Measurements from ENCODE around the gene GREB1. TPM values are rescaled to one million over a fixed set of nuclear protein-coding genes. Genes with fewer than 3 reads are reported as not detected.

Gene GREB1
- total and polyA plus RNA-seq, 4 donors: 12.8 to 36.6 (median 19.3) TPM

DNA sequence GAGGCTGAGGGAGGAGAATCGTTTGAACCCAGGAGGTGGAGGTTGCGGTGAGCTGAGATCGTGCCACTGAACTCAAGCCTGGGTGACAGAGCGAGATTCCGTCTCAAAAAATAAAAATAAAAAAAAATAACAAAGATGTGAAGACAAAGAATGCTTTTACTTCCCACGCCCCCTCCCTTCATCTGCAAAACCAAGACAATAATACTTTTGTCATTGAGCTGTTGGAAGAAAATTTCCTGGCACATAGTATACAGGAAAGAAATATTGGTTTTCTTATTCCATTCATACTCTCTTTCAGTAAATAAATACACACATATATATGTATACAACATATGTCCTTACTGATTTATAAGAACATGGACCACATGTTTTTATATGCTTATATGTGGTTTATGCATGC, 12.2 kb downstream of the GREB1 start:
- no CpG with 5 or more reads among the region's 6 CpGs for WGBS (ENCODE audit: insufficient coverage)
- no peak overlapping the region for H3K4me3 ChIP-seq (ENCODE audit: low read depth, low read length)
- DNase-seq (ENCODE audit: low read depth in 4 of 6, low spot score in 6 of 6): no peak
- H3K9me3 ChIP-seq (ENCODE audit: control insufficient read depth, insufficient read depth, low read length): peaks cover 2% of the 10 kb centered on the region
- peaks cover 9% of the 10 kb centered on the region for H3K4me1 ChIP-seq (ENCODE audit: control insufficient read depth, insufficient read depth, low read length)
- no peaks in the 10 kb centered on the region for H3K36me3 ChIP-seq (ENCODE audit: control insufficient read depth, insufficient read depth, low read length)
- H3K27me3 ChIP-seq (ENCODE audit: control insufficient read depth, insufficient read depth, low read length): no peaks in the 10 kb centered on the region
- H3K27ac ChIP-seq (ENCODE audit: low read depth, low read length): no peak overlapping the region

DNA sequence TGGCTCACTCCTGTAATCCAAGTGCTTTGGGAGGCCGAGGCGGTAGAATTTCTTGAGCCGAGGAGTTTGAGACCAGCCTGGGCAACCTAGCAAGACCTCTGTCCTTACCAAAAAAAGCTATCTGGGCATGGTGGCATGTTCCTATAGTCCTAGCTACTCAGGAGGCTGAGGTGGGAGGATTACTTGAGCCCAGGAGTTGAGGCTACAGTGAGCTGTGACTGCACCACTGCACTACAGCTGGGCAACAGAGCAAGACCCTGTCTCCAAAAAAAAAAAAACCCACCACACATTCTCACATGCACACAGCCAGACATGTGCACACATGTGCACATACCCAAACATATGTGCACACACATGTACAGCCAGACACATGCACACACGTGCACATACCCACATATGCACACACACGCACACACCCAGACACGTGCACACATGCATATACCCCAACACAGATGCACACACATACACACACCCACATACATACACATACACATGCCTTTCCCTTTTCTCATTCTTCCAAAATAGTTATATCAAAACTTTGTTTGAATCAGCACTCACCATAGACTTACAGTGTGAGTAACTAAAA, 14.2 kb downstream of the GREB1 start:
- no peak for DNase-seq (ENCODE audit: low read depth in 4 of 6, low spot score in 6 of 6)
- H3K27me3 ChIP-seq (ENCODE audit: control insufficient read depth, insufficient read depth, low read length): no peaks in the 10 kb centered on the region
- H3K4me3 ChIP-seq (ENCODE audit: low read depth, low read length): no peak overlapping the region
- H3K4me1 ChIP-seq (ENCODE audit: control insufficient read depth, insufficient read depth, low read length): no peaks in the 10 kb centered on the region
- 83% methylated on average over 6 of the region's 6 CpGs for WGBS (ENCODE audit: insufficient coverage)
- H3K36me3 ChIP-seq (ENCODE audit: control insufficient read depth, insufficient read depth, low read length): no peaks in the 10 kb centered on the region
- peaks cover 2% of the 10 kb centered on the region for H3K9me3 ChIP-seq (ENCODE audit: control insufficient read depth, insufficient read depth, low read length)
- no peak overlapping the region for H3K27ac ChIP-seq (ENCODE audit: low read depth, low read length)

DNA sequence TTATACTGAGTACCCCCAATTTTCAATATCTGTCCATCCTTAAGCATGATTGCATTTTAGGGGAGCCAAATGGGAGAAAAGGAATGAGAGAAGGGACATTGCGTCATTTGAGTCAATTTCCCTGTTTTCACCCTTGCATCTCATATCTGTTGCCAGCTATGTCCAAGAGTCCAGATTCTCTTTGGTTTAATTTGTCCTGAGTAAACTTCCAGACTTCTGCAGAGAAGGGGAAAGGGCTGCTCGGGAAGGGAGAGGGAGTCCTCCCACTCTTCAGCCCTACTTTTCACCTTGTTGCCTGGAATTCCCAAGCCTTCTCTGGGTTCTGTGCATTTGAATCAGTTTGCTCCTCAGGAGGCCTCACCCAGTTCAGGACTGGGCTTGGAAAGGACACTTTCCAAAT, 16.5 kb downstream of the GREB1 start:
- Histone ChIP-seq H3K9me3 (ENCODE audit: control insufficient read depth, insufficient read depth, low read length) (peaks cover 2% of the 10 kb centered on the region), H3K27me3 (ENCODE audit: control insufficient read depth, insufficient read depth, low read length) (no peaks in the 10 kb centered on the region), H3K4me3 (ENCODE audit: low read depth, low read length) (no peak overlapping the region), H3K4me1 (ENCODE audit: control insufficient read depth, insufficient read depth, low read length) (no peaks in the 10 kb centered on the region), H3K36me3 (ENCODE audit: control insufficient read depth, insufficient read depth, low read length) (no peaks in the 10 kb centered on the region), H3K27ac (ENCODE audit: low read depth, low read length) (no peak overlapping the region)
- DNase-seq (ENCODE audit: low read depth in 4 of 6, low spot score in 6 of 6): no peak
- no CpG with 5 or more reads among the region's 2 CpGs for WGBS (ENCODE audit: insufficient coverage)

DNA sequence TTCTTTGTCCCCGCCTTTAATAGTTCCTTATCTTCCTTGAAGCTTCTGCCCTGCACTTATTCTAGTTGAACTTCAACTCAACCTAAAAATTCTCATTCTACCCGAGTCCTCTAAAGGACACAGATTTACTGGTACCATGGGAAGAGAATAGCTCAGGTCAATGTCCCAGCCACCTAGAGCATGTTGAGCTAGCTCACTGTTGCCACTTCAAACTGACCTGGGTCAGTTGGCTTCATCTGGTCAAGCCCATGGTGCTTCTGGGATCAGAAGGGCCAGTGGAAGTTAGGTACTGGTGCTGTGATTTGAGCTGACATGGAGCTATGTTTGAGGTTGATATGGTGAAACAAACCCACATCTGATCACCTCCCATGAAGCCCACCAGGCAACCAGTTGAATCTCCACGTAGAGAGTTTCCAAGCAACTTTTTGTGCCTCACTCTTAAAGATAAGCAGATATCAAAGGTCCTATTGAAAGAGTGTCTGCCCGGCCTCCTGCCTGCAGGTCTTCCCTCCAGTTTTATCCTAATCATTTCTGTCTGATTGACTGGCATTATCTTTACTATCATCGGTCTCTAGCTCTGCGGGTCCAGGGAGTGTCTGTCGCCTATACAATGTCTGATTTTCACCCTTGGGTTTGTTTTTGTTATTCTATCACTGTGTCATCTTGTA, 17.2 kb downstream of the GREB1 start:
- no peak overlapping the region for H3K27ac ChIP-seq (ENCODE audit: low read depth, low read length)
- H3K4me1 ChIP-seq (ENCODE audit: control insufficient read depth, insufficient read depth, low read length): no peaks in the 10 kb centered on the region
- DNase-seq (ENCODE audit: low read depth in 4 of 6, low spot score in 6 of 6): no peak
- peaks cover under 1% of the 10 kb centered on the region for H3K27me3 ChIP-seq (ENCODE audit: control insufficient read depth, insufficient read depth, low read length)
- 90% methylated on average over 3 of the region's 7 CpGs for WGBS (ENCODE audit: insufficient coverage)
- no peak overlapping the region for H3K4me3 ChIP-seq (ENCODE audit: low read depth, low read length)
- no peaks in the 10 kb centered on the region for H3K36me3 ChIP-seq (ENCODE audit: control insufficient read depth, insufficient read depth, low read length)
- peaks cover 2% of the 10 kb centered on the region for H3K9me3 ChIP-seq (ENCODE audit: control insufficient read depth, insufficient read depth, low read length)

DNA sequence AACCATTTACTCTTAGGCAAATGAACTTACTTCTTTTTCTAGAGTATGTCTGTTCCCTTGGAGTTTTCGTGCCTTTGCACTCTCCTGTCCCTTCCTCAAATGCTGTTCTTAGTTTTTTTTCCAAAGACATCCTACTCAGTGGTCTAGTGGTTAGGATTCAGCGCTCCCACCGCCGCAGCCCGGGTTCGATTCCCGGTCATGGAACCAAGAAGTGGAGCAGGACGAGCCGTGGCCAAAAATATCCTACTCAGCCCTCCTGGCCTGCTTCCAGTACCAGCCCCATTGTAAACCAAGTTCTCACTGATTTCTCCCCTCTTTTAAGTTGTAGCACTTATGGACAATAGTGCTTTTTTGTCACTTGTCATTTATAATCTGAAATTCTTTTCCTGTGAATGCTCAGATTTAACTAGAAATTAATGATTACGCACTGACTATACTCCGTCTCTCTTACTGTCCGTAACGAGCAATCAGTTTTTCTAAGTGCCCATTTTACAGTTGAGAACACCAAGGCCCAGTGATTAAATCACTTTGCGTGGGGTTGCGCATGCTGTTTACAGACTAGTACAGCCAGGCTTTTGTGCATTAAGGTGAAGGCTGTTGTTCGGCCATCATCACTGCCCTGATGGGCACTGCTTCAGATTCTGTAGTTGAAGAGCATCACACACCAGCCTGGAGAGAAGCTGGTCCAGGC, 17.9 kb downstream of the GREB1 start:
- peaks cover 2% of the 10 kb centered on the region for H3K9me3 ChIP-seq (ENCODE audit: control insufficient read depth, insufficient read depth, low read length)
- H3K36me3 ChIP-seq (ENCODE audit: control insufficient read depth, insufficient read depth, low read length): no peaks in the 10 kb centered on the region
- DNase-seq (ENCODE audit: low read depth in 4 of 6, low spot score in 6 of 6): no peak
- H3K4me1 ChIP-seq (ENCODE audit: control insufficient read depth, insufficient read depth, low read length): no peaks in the 10 kb centered on the region
- WGBS (ENCODE audit: insufficient coverage): 83% methylated on average over 8 of the region's 16 CpGs
- H3K4me3 ChIP-seq (ENCODE audit: low read depth, low read length): no peak overlapping the region
- peaks cover 2% of the 10 kb centered on the region for H3K27me3 ChIP-seq (ENCODE audit: control insufficient read depth, insufficient read depth, low read length)
- no peak overlapping the region for H3K27ac ChIP-seq (ENCODE audit: low read depth, low read length)

DNA sequence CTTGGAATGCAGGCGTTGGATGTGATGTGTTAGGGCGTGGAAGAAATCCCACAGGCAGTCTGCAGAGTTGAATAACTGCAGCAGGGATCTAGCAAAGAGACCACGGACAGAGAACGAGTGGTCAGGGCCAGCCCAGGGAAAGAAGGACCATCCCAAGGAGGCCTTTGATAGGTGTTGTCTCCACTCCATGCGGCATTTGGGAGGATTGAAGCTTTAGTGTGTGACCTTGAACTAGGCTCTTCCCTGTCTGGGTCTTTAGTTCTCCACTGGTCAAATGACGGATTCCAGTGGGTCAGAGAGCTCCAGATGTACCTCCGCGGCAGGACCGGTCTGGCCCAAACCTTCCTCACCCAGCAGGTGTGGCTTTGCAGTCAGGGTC, 18.4 kb downstream of the GREB1 start:
- 94% methylated on average over 8 of the region's 9 CpGs for WGBS (ENCODE audit: insufficient coverage)
- Histone ChIP-seq H3K27ac (ENCODE audit: low read depth, low read length) (no peak overlapping the region), H3K36me3 (ENCODE audit: control insufficient read depth, insufficient read depth, low read length) (no peaks in the 10 kb centered on the region)

DNA sequence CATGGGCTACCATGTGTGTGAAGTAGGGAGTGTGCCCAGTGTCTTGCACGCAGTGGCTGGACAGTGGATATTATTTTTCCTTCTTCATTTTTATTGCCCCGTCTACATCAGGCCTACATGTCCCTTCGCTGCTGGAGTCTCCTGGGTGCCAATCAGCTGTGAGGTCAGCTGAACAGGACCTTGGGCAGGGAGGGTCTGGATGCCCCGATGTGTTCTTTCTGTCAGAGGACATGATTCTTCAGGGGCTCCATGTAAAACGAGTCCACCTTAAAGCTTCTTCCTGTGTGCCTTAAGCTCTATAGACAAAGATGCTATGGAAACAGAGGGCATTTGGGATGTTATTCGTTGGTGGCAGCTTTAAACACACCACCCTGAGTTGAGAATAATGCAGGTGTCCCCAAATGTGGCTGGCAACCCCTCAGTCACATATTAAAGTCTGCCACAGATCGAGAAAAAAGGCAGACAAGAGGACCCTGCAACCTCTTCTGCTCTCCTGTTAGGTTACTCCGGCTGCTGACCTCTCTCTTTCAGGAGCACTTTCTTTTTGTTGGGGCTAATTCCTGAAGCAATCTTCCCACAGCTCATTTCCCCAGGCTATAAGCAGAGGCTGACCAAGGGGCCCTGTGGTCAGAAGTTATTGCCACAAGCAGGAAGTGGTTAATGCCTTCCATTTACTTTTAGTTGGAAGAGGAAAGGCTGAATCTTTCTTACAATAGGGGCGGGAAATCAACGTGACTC, 20.0 kb downstream of the GREB1 start:
- Histone ChIP-seq H3K36me3 (ENCODE audit: control insufficient read depth, insufficient read depth, low read length) (no peaks in the 10 kb centered on the region), H3K4me3 (ENCODE audit: low read depth, low read length) (no peak overlapping the region), H3K27ac (ENCODE audit: low read depth, low read length) (no peak overlapping the region), H3K4me1 (ENCODE audit: control insufficient read depth, insufficient read depth, low read length) (no peaks in the 10 kb centered on the region), H3K27me3 (ENCODE audit: control insufficient read depth, insufficient read depth, low read length) (peaks cover 2% of the 10 kb centered on the region), H3K9me3 (ENCODE audit: control insufficient read depth, insufficient read depth, low read length) (peaks cover 2% of the 10 kb centered on the region)
- WGBS (ENCODE audit: insufficient coverage): 27% methylated on average over 4 of the region's 10 CpGs
- no peak for DNase-seq (ENCODE audit: low read depth in 4 of 6, low spot score in 6 of 6)

More for the DNA sequence above, 18.4 kb downstream of the GREB1 start:
- no peak for DNase-seq (ENCODE audit: low read depth in 4 of 6, low spot score in 6 of 6)
- Histone ChIP-seq H3K4me3 (ENCODE audit: low read depth, low read length) (no peak overlapping the region), H3K27me3 (ENCODE audit: control insufficient read depth, insufficient read depth, low read length) (peaks cover 2% of the 10 kb centered on the region), H3K4me1 (ENCODE audit: control insufficient read depth, insufficient read depth, low read length) (no peaks in the 10 kb centered on the region), H3K9me3 (ENCODE audit: control insufficient read depth, insufficient read depth, low read length) (peaks cover 2% of the 10 kb centered on the region)

DNA sequence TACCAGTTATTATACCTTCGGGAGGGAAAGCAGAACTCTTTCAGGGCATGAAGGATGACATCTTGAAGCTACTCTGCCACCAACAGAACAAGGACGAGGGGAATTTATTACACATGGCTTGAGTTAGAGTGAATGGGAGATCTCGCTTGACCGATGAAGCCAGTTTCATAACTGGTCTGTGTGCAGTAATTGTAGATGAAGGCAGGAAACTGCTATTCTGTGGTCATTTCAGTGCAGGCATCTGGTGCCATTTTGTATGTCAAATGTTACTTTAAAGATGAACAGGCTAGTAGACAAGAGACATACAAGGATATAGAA, 20.5 kb downstream of the GREB1 start:
- DNase-seq (ENCODE audit: low read depth in 4 of 6, low spot score in 6 of 6): peak in 1 of 6 donors; percentile 53
- WGBS (ENCODE audit: insufficient coverage): 48% methylated on average over 2 of the region's 4 CpGs
- H3K9me3 ChIP-seq (ENCODE audit: control insufficient read depth, insufficient read depth, low read length): no peaks in the 10 kb centered on the region
- H3K27me3 ChIP-seq (ENCODE audit: control insufficient read depth, insufficient read depth, low read length): peaks cover 2% of the 10 kb centered on the region
- H3K4me1 ChIP-seq (ENCODE audit: control insufficient read depth, insufficient read depth, low read length): peaks cover 5% of the 10 kb centered on the region
- H3K27ac ChIP-seq (ENCODE audit: low read depth, low read length): no peak overlapping the region
- H3K4me3 ChIP-seq (ENCODE audit: low read depth, low read length): no peak overlapping the region
- no peaks in the 10 kb centered on the region for H3K36me3 ChIP-seq (ENCODE audit: control insufficient read depth, insufficient read depth, low read length)

DNA sequence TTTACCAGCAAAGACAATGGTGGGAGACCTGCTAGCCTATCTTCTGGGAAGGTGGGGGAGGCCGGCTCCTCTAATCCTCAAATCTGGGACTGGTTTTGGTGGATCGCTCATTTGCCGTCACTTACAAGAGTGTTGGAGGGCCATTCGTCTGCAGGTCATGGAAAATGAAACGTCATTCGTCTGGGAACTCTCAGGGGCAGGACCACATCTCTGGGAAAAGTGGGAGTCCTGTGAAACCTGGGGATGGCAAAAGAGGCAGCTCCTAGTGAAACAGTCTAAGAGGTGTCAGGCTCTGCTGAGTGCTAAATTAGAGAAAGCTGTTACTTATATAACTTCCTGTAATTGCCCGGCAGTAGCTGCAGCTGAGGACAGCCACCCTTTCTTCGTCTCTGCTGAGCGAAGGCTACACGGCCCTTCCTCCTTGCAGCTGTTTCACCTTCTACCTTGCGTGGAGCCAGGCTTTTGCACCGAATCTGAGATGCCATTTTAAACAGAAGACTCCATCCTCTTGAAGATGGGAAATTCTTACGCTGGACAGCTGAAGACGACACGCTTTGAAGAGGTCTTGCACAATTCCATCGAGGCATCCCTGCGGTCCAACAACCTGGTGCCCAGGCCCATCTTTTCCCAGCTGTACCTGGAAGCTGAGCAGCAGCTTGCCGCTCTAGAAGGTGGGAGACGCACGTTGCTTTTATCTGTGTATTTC, 22.4 kb downstream of the GREB1 start:
- WGBS (ENCODE audit: insufficient coverage): 70% methylated on average over 17 of the region's 20 CpGs
- Histone ChIP-seq H3K27ac (ENCODE audit: low read depth, low read length) (no peak overlapping the region), H3K4me3 (ENCODE audit: low read depth, low read length) (no peak overlapping the region), H3K27me3 (ENCODE audit: control insufficient read depth, insufficient read depth, low read length) (peaks cover 2% of the 10 kb centered on the region), H3K4me1 (ENCODE audit: control insufficient read depth, insufficient read depth, low read length) (peaks cover 7% of the 10 kb centered on the region), H3K9me3 (ENCODE audit: control insufficient read depth, insufficient read depth, low read length) (no peaks in the 10 kb centered on the region), H3K36me3 (ENCODE audit: control insufficient read depth, insufficient read depth, low read length) (no peaks in the 10 kb centered on the region)
- DNase-seq (ENCODE audit: low read depth in 4 of 6, low spot score in 6 of 6): peak in 1 of 6 donors; percentile 41

Measured in spinal cord (tissue), 10 donors.